ENCODE data around the gene TMEM175. TPM values are rescaled to one million over a fixed set of nuclear protein-coding genes. Genes with fewer than 3 reads are reported as not detected.

TMEM175 gene
- total and polyA plus RNA-seq, 2 of the 4 experiments (the other 2 are of a cell fraction) = 7.7 to 41.9 TPM

GRCh38 chr4:949656-950055, 17.4 kb downstream of the TMEM175 start:
- Histone ChIP-seq H3K9ac (ENCODE audit: low read depth, low read length) (no peak overlapping the region), H3K56ac (ENCODE audit: extremely low read depth, insufficient read depth, low read length) (no peak overlapping the region), H4K20me1 (ENCODE audit: insufficient read depth, low read length) (peaks cover 20% of the 10 kb centered on the region), H2BK20ac (ENCODE audit: low read depth, low read length) (no peak overlapping the region), H2AFZ (replicated peaks; ENCODE audit: low read length, poor library complexity) (no peak overlapping the region), H3K4me1 (ENCODE audit: control insufficient read depth, insufficient read depth, low read length) (peaks cover 6% of the 10 kb centered on the region; the same call in 1 of the 2 replicates), H4K8ac (ENCODE audit: low read depth in 2 of 2, low read length in 2 of 2) (no peak overlapping the region), H3K9me1 (ENCODE audit: insufficient read depth, low read length) (0 out of 2 replicates have a peak, but pooled peaks cover 5% of the 10 kb centered on the region), H3K4ac (ENCODE audit: low read depth, low read length) (no peak overlapping the region), H2AK5ac (ENCODE audit: low read depth, low read length) (no peak overlapping the region), H2AK9ac (replicated peaks; ENCODE audit: low read depth, low read length, poor library complexity) (no peak overlapping the region), H3K4me3 (ENCODE audit: insufficient read depth, low read depth, low read length) (no peak overlapping the region), H4K91ac (ENCODE audit: insufficient read depth, low read depth, low read length) (no peak overlapping the region), H4K5ac (ENCODE audit: low read depth, low read length) (no peak overlapping the region), H3K27ac (ENCODE audit: insufficient read depth, low read length) (no peak overlapping the region), H3K27me3 (ENCODE audit: control insufficient read depth, insufficient read depth, low read length) (no peaks in the 10 kb centered on the region), H2BK15ac (ENCODE audit: low read depth, low read length) (no peak overlapping the region), H2BK5ac (ENCODE audit: low read depth, low read length, poor library complexity, severe bottlenecking) (no peak overlapping the region), H2BK120ac (ENCODE audit: low read depth, low read length) (no peak overlapping the region), H3K23ac (ENCODE audit: low read depth, low read length) (no peak overlapping the region), H3K36me3 (ENCODE audit: control insufficient read depth, insufficient read depth, low read length) (peaks cover 7% of the 10 kb centered on the region), H3K18ac (ENCODE audit: low read depth, low read length) (no peak overlapping the region), H3K9me3 (ENCODE audit: control insufficient read depth, insufficient read depth, low read length) (no peaks in the 10 kb centered on the region), H3K79me1 (ENCODE audit: low read depth in 1 of 2, low read length in 2 of 2) (0 out of 4 replicates have a peak, but pooled peaks cover 0 to 8% of the 10 kb centered on the region in 2 experiments), H3K4me2 (ENCODE audit: low read depth, low read length) (no peak overlapping the region), H3K14ac (replicated peaks; ENCODE audit: low read depth, low read length) (no peak overlapping the region)
- DNase-seq = no peak
- in situ Hi-C loops (cut with MboI; ENCODE audit: low sequenced_read_pairs) (no loop called here), intact Hi-C loops (cut with micrococcal nuclease) (no loop called here), dilution Hi-C loops (cut with HindIII; ENCODE audit: low sequenced_read_pairs, unreplicated experiment) (no loop called here)
- CTCF ChIA-PET = no interaction called here
- POLR2A ChIA-PET (ENCODE audit: unreplicated experiment) = no interaction called here
- ATAC-seq (ENCODE audit: low read depth) = no peak
- TF ChIP-seq RCOR1 (IDR thresholded peaks at IDR 0.05; ENCODE audit: insufficient replicate concordance, low read length) = no peak
- TF ChIP-seq SMC3 (IDR thresholded peaks at IDR 0.05; ENCODE audit: low read depth, low read length) = no peak
- no peak for TF ChIP-seq RAD21 (IDR thresholded peaks at IDR 0.05; ENCODE audit: low read length)
- no peak for TF ChIP-seq CEBPB (IDR thresholded peaks at IDR 0.05; ENCODE audit: low read depth, low read length)
- no peak for TF ChIP-seq MAZ (IDR thresholded peaks at IDR 0.05; ENCODE audit: borderline replicate concordance, low read depth, low read length)
- TF ChIP-seq, protein P1, sequence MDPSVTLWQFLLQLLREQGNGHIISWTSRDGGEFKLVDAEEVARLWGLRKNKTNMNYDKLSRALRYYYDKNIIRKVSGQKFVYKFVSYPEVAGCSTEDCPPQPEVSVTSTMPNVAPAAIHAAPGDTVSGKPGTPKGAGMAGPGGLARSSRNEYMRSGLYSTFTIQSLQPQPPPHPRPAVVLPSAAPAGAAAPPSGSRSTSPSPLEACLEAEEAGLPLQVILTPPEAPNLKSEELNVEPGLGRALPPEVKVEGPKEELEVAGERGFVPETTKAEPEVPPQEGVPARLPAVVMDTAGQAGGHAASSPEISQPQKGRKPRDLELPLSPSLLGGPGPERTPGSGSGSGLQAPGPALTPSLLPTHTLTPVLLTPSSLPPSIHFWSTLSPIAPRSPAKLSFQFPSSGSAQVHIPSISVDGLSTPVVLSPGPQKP (IDR thresholded peaks at IDR 0.05; ENCODE audit: borderline replicate concordance, low read depth, low read length) = no peak
- TF ChIP-seq NFE2L2 (IDR thresholded peaks at IDR 0.05; ENCODE audit: low read depth, low read length) = no peak
- TF ChIP-seq, protein P2, sequence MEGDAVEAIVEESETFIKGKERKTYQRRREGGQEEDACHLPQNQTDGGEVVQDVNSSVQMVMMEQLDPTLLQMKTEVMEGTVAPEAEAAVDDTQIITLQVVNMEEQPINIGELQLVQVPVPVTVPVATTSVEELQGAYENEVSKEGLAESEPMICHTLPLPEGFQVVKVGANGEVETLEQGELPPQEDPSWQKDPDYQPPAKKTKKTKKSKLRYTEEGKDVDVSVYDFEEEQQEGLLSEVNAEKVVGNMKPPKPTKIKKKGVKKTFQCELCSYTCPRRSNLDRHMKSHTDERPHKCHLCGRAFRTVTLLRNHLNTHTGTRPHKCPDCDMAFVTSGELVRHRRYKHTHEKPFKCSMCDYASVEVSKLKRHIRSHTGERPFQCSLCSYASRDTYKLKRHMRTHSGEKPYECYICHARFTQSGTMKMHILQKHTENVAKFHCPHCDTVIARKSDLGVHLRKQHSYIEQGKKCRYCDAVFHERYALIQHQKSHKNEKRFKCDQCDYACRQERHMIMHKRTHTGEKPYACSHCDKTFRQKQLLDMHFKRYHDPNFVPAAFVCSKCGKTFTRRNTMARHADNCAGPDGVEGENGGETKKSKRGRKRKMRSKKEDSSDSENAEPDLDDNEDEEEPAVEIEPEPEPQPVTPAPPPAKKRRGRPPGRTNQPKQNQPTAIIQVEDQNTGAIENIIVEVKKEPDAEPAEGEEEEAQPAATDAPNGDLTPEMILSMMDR (conservative IDR thresholded peaks at IDR 0.05; ENCODE audit: low read depth, low read length) = no peak
- no peak for TF ChIP-seq CHD1 (IDR thresholded peaks at IDR 0.05; ENCODE audit: low read depth, low read length)
- TF ChIP-seq, protein P3, sequence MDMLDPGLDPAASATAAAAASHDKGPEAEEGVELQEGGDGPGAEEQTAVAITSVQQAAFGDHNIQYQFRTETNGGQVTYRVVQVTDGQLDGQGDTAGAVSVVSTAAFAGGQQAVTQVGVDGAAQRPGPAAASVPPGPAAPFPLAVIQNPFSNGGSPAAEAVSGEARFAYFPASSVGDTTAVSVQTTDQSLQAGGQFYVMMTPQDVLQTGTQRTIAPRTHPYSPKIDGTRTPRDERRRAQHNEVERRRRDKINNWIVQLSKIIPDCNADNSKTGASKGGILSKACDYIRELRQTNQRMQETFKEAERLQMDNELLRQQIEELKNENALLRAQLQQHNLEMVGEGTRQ (IDR thresholded peaks at IDR 0.05; ENCODE audit: low read depth, low read length) = no peak
- TF ChIP-seq MXI1 (IDR thresholded peaks at IDR 0.05; ENCODE audit: borderline replicate concordance, low read depth, low read length) = no peak
- TF ChIP-seq POLR2A (IDR thresholded peaks at IDR 0.05; ENCODE audit: low read depth, low read length) = no peak
- TF ChIP-seq BHLHE40 (IDR thresholded peaks at IDR 0.05; ENCODE audit: low read depth, low read length) = no peak
- no peak for TF ChIP-seq FOS (IDR thresholded peaks at IDR 0.05; ENCODE audit: low read depth, low read length)
- no peak for TF ChIP-seq MAFK (IDR thresholded peaks at IDR 0.05; ENCODE audit: low read depth, low read length)
- TF ChIP-seq RFX5 (IDR thresholded peaks at IDR 0.05; ENCODE audit: low read depth, low read length) = no peak
- BruUV-seq (replicated peaks) = no TSS peak
- WGBS, 2 experiments (ENCODE audit: extremely low coverage in 2 of 2, insufficient read length in 1 of 2) = 83% methylated on average over 15 of the region's 20 CpGs; no CpG with 5 or more reads in 1 of the 2 experiments
